Astrocyte (in vitro differentiated cells and primary cell): ENCODE measurements around the gene KY. TPM values are rescaled to one million over a fixed set of nuclear protein-coding genes. Genes with fewer than 3 reads are reported as not detected.
A peak's percentile ranks its signal among the peaks of the same experiment; 100 is the strongest.

Experiments
- DNase-seq: peaks from one replicate; pipeline ENCODE4 v3.0.0-alpha.2; 2010; ENCODE audit warnings: low read depth
- FAIRE-seq: peaks from 2 replicates; lab custom pipeline; 2011; peaks lifted over from hg19 to GRCh38; lab: Jason Lieb, UNC
- H2AFZ ChIP-seq: 2 replicates; pipeline ENCODE4 v1.6.0; 2012; ENCODE audit warnings: low read depth, low read length, inconsistent platforms
- H3K27ac ChIP-seq: 2 replicates; pipeline ENCODE4 v1.5.1; 2011; ENCODE audit warnings: low read depth, low read length, inconsistent platforms
- H3K27me3 ChIP-seq: 2 replicates; pipeline ENCODE4 v1.6.0; 2011; ENCODE audit warnings: low read length, inconsistent platforms; ENCODE audit not compliant: insufficient read depth
- H3K36me3 ChIP-seq: 2 replicates; pipeline ENCODE4 v1.5.1; 2011; ENCODE audit warnings: low read length, inconsistent platforms; ENCODE audit not compliant: insufficient read depth
- H3K4me1 ChIP-seq: 2 replicates; pipeline ENCODE4 v1.5.1; 2011; ENCODE audit warnings: low read length, inconsistent platforms; ENCODE audit not compliant: insufficient read depth
- H3K4me2 ChIP-seq: 2 replicates; pipeline ENCODE4 v1.6.0; 2012; ENCODE audit warnings: low read length, inconsistent platforms
- H3K4me3 ChIP-seq: 2 replicates; pipeline ENCODE4 v1.5.1; 2011; ENCODE audit warnings: low read depth, mild to moderate bottlenecking, low read length, inconsistent platforms; ENCODE audit not compliant: insufficient read depth
- H3K79me2 ChIP-seq: 2 replicates; pipeline ENCODE4 v1.6.0; 2012; ENCODE audit warnings: mild to moderate bottlenecking, low read length, inconsistent platforms; ENCODE audit not compliant: insufficient read depth
- H3K9ac ChIP-seq: 2 replicates; pipeline ENCODE4 v1.6.0; 2012; ENCODE audit warnings: mild to moderate bottlenecking, low read length, inconsistent platforms
- H3K9me3 ChIP-seq: 2 replicates; pipeline ENCODE4 v1.5.1; 2012; ENCODE audit warnings: low read depth, mild to moderate bottlenecking, low read length, inconsistent platforms; ENCODE audit not compliant: insufficient read depth
- H4K20me1 ChIP-seq: 2 replicates; pipeline ENCODE4 v1.6.0; 2012; ENCODE audit warnings: low read length, inconsistent platforms; ENCODE audit not compliant: insufficient read depth
- H3K27ac Mint-ChIP-seq: one replicate; pipeline ENCODE4 v1.8.0; 2021; ENCODE audit warnings: mild to moderate bottlenecking, mixed read lengths; ENCODE audit not compliant: unreplicated experiment
- H3K27me3 Mint-ChIP-seq: one replicate; pipeline ENCODE4 v1.8.0; 2021; ENCODE audit warnings: low read depth, mixed read lengths; ENCODE audit not compliant: unreplicated experiment
- H3K36me3 Mint-ChIP-seq: one replicate; pipeline ENCODE4 v1.8.0; 2021; ENCODE audit warnings: low read depth, mixed read lengths; ENCODE audit not compliant: unreplicated experiment
- H3K4me1 Mint-ChIP-seq: one replicate; pipeline ENCODE4 v1.8.0; 2021; ENCODE audit warnings: low read depth, mixed read lengths; ENCODE audit not compliant: unreplicated experiment
- H3K4me3 Mint-ChIP-seq: one replicate; pipeline ENCODE4 v1.8.0; 2021; ENCODE audit warnings: mild to moderate bottlenecking, moderate library complexity, mixed read lengths; ENCODE audit not compliant: unreplicated experiment
- H3K9me3 Mint-ChIP-seq: one replicate; pipeline ENCODE4 v1.8.0; 2021; ENCODE audit warnings: mild to moderate bottlenecking, mixed read lengths; ENCODE audit not compliant: unreplicated experiment
- CTCF ChIP-seq: IDR thresholded peaks from 2 replicates; pipeline ENCODE4 v1.5.1; 2011; ENCODE audit warnings: low read depth, mild to moderate bottlenecking, inconsistent platforms, low read length, moderate library complexity; ENCODE audit not compliant: insufficient read depth
- EZH2 ChIP-seq: IDR thresholded peaks from 2 replicates; pipeline ENCODE4 v1.6.1; 2012; ENCODE audit warnings: mild to moderate bottlenecking, low read length, inconsistent platforms; ENCODE audit not compliant: insufficient read depth
- total RNA-seq: library from RNA; stranded (reverse); gene quantifications from 2 replicates; pipeline ENCODE4 v1.2.1, GENCODE V29; 2021

KY gene
- total RNA-seq, 1 donor from 2014 or later, result 0.11 TPM

- Histone ChIP-seq H3K79me2 (no peaks in the 10 kb centered on the region), H3K4me1 (peaks cover 8% of the 10 kb centered on the region), H4K20me1 (no peaks in the 10 kb centered on the region), H3K36me3 (no peaks in the 10 kb centered on the region), H3K27ac (no peak overlapping the region), H3K4me2 (peak overlapping the region; percentile 81), H2AFZ (no peak overlapping the region), H3K4me3 (peak overlapping the region; percentile 31), H3K9me3 (no peaks in the 10 kb centered on the region), H3K9ac (no peak overlapping the region), H3K27me3 (no peaks in the 10 kb centered on the region)
- H3K9me3 Mint-ChIP-seq, result peaks cover 4% of the 10 kb centered on the region
- TF ChIP-seq CTCF, result peak; percentile 92
- no peak for TF ChIP-seq EZH2
- peaks cover 2% of the 10 kb centered on the region for H3K36me3 Mint-ChIP-seq
- H3K4me3 Mint-ChIP-seq, result no peak overlapping the region
- DNase-seq (peak; percentile 24), FAIRE-seq (no peak)
- peaks cover 7% of the 10 kb centered on the region for H3K4me1 Mint-ChIP-seq
- H3K27me3 Mint-ChIP-seq, result peaks cover 28% of the 10 kb centered on the region
- H3K27ac Mint-ChIP-seq, result no peak overlapping the region
Measured at GRCh38 chr3:134600685-134601463, 49.9 kb downstream of the KY start.

- peaks cover 4% of the 10 kb centered on the region for H3K36me3 Mint-ChIP-seq
Measured at GRCh38 chr3:134600206-134600605, 50.6 kb downstream of the KY start.

More at GRCh38 chr3:134600206-134600605, 50.6 kb downstream of the KY start:
- no peak for FAIRE-seq
- Mint-ChIP-seq H3K4me1 (peaks cover 7% of the 10 kb centered on the region), H3K4me3 (no peak overlapping the region), H3K9me3 (peaks cover 8% of the 10 kb centered on the region), H3K27me3 (peaks cover 25% of the 10 kb centered on the region), H3K27ac (no peak overlapping the region)
- Histone ChIP-seq H3K79me2 (no peaks in the 10 kb centered on the region), H3K27me3 (no peaks in the 10 kb centered on the region), H3K36me3 (no peaks in the 10 kb centered on the region), H3K4me1 (peaks cover 8% of the 10 kb centered on the region), H3K4me2 (peak overlapping the region; percentile 81), H3K9ac (no peak overlapping the region), H3K9me3 (no peaks in the 10 kb centered on the region), H2AFZ (no peak overlapping the region), H4K20me1 (no peaks in the 10 kb centered on the region), H3K27ac (no peak overlapping the region), H3K4me3 (no peak overlapping the region)
- TF ChIP-seq CTCF (no peak), EZH2 (no peak)
- peak; percentile 50 for DNase-seq
